Ascending aorta (tissue), 2 donors: ENCODE results near the gene FAM170B. TPM values are rescaled to one million over a fixed set of nuclear protein-coding genes. Genes with fewer than 3 reads are reported as not detected.

ENCODE experiments used
- DNase-seq, 2 donors: peaks; one replicate each; pipeline ENCODE4 v3.0.0-alpha.2; 2019; ENCODE audit warnings: low spot score in 2 of 2
- H3K27ac ChIP-seq, 2 donors: fragments of 200-600 bp; sonication (generic); one replicate each; pipeline ENCODE4 v1.5.1; 2016 to 2017; ENCODE audit warnings: mild to moderate bottlenecking in 1 of 2
- H3K27me3 ChIP-seq: fragments of 200-600 bp; sonication (generic); one replicate; pipeline ENCODE4 v1.5.1; 2017
- H3K36me3 ChIP-seq, 2 donors: fragments of 200-600 bp; sonication (generic); one replicate each; pipeline ENCODE4 v1.5.1; 2016
- H3K4me1 ChIP-seq, 2 donors: fragments of 200-600 bp; sonication (generic); one replicate each; pipeline ENCODE4 v1.5.1; 2016 to 2017; ENCODE audit warnings: mild to moderate bottlenecking in 1 of 2
- H3K4me3 ChIP-seq, 2 donors: fragments of 200-600 bp; sonication (generic); one replicate each; pipeline ENCODE4 v1.5.1; 2016 to 2017; ENCODE audit warnings: mild to moderate bottlenecking in 1 of 2
- H3K9me3 ChIP-seq, 2 donors: fragments of 200-600 bp; sonication (generic); one replicate each; pipeline ENCODE4 v1.5.1; 2016
- intact Hi-C: fragments of 100-400 bp; cut with DNase I; formaldehyde crosslinking; loops from one replicate; pipeline ENCODE4 v1.15.1; 2023
- total RNA-seq: library from RNA; depleted of rRNA; stranded (reverse); fragments of >200 nt; gene quantifications from one replicate; pipeline ENCODE4 v1.1.0, GENCODE V29; 2016
- TF ChIP-seq, protein P1 (sequence below), 3 experiments: fragments of 200-600 bp in 2 of 3; fragments of 450-650 bp in 1 of 3; sonication (generic) in 2 of 3; IDR thresholded peaks; one replicate each; pipeline ENCODE4 v1.5.1; 2016 to 2019; ENCODE audit warnings: antibody characterized with exemption in 3 of 3, mild to moderate bottlenecking in 1 of 3, moderate library complexity in 1 of 3

FAM170B gene
- total RNA-seq, 1 donor from 2014 or later: not detected

DNA sequence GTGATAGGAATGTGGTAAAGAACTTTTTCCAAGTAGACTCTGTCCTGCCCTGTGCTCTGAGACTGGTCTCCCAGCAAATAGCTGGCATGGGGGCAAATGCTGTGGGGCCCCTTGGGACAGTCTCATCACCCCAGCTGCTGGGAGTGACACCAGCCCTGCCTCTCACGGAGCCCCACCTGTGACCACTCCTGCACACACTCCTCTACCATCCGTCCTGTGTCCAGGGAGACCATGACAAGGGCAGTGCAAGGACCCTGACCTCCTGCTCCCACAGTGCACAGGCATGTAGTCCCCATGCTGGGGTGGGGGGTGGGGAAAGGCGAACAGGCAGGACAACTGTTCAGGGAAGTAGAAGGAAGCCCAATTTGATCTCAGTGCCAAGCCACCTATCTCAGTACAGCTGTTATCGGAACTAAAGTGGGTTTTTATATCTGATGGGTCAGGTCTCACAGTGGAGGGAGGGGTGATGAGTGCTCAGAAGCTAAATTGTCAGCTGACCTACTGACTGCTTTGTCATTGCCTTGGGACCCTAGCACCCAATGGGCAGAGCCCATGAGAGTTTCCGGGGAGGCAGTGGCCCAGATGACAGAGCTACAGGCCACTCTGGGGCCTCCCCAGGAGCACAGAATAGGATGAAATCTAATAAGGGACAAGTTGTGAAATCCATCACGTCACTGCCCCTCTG is 43.0 kb downstream of the FAM170B start:
- peaks cover 15 to 38% of the 10 kb centered on the region in 2 donors for H3K4me1 ChIP-seq
- H3K27me3 ChIP-seq: no peaks in the 10 kb centered on the region
- H3K9me3 ChIP-seq: no peaks in the 10 kb centered on the region
- no peak overlapping the region for H3K4me3 ChIP-seq
- TF ChIP-seq, protein P1, sequence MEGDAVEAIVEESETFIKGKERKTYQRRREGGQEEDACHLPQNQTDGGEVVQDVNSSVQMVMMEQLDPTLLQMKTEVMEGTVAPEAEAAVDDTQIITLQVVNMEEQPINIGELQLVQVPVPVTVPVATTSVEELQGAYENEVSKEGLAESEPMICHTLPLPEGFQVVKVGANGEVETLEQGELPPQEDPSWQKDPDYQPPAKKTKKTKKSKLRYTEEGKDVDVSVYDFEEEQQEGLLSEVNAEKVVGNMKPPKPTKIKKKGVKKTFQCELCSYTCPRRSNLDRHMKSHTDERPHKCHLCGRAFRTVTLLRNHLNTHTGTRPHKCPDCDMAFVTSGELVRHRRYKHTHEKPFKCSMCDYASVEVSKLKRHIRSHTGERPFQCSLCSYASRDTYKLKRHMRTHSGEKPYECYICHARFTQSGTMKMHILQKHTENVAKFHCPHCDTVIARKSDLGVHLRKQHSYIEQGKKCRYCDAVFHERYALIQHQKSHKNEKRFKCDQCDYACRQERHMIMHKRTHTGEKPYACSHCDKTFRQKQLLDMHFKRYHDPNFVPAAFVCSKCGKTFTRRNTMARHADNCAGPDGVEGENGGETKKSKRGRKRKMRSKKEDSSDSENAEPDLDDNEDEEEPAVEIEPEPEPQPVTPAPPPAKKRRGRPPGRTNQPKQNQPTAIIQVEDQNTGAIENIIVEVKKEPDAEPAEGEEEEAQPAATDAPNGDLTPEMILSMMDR (IDR thresholded peaks at IDR 0.05): no peak
- H3K36me3 ChIP-seq: no peaks in the 10 kb centered on the region
- intact Hi-C loops: no loop called here
- peak in 1 of 2 donors; percentile 42 for DNase-seq
- peak overlapping the region in 1 of 2 donors; percentile 64 for H3K27ac ChIP-seq

DNA sequence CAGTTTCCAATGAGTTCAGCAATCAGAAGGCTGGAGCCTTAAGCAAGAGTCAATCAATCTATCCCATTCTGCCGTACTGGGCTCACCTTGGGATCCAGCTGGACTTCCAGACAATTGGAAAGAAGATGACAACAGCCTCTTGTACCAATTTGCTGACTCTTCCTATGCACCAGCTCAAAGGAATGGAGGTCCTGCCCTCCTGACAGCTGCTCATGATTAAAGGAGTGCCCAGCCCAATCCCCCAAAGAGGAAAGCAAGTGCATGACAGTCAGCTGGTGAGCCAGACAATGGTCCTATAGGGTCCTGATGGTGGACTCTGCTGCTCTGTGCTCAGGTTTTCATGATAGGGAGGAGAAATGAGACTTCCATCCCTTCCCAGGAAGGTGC is 43.6 kb downstream of the FAM170B start:
- TF ChIP-seq, protein P1 (IDR thresholded peaks at IDR 0.05): no peak
- H3K4me3 ChIP-seq: no peak overlapping the region
- no peaks in the 10 kb centered on the region for H3K36me3 ChIP-seq
- peaks cover 15 to 35% of the 10 kb centered on the region in 2 donors for H3K4me1 ChIP-seq
- DNase-seq: peak in 1 of 2 donors; percentile 42
- peak overlapping the region; percentile 3 to 64 for H3K27ac ChIP-seq
- no peaks in the 10 kb centered on the region for H3K9me3 ChIP-seq
- no peaks in the 10 kb centered on the region for H3K27me3 ChIP-seq
- intact Hi-C loops: no loop called here

DNA sequence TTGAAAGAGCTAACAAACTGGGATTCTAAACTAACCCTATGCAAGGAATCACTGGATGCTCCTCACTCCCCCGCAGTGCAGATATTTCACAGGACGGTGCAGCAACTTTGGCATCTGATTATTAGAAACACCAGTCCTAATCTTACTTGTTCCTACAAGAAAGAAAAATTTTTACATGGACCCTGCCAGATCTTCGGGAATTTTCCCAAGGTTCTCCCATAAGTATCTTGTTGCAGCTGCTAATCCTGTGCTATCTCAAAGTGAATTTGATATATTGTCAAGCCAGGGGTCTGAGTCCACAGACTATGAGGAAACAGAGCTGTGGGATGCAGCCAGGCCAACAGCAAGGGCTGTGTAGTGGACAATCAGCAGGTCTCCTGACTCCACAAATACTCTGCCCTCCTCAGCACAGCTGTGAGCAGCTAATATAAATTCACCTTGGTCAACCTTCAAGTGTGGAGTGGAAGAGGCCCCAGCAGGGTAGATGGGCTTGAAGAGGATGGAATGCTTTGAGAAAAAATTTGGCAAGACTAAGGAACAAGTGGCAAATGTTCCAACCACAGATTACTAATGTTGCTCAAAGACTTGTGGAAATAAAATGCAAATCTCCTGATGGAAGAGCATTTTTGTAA is 44.1 kb downstream of the FAM170B start:
- H3K36me3 ChIP-seq: no peaks in the 10 kb centered on the region
- H3K4me3 ChIP-seq: no peak overlapping the region
- peaks cover 13 to 29% of the 10 kb centered on the region in 2 donors for H3K4me1 ChIP-seq
- no peaks in the 10 kb centered on the region for H3K27me3 ChIP-seq
- intact Hi-C loops: no loop called here
- peak in 1 of 2 donors; percentile 42 for DNase-seq
- H3K27ac ChIP-seq: peak overlapping the region; percentile 17 to 64
- TF ChIP-seq, protein P1 (IDR thresholded peaks at IDR 0.05): no peak
- H3K9me3 ChIP-seq: no peaks in the 10 kb centered on the region

DNA sequence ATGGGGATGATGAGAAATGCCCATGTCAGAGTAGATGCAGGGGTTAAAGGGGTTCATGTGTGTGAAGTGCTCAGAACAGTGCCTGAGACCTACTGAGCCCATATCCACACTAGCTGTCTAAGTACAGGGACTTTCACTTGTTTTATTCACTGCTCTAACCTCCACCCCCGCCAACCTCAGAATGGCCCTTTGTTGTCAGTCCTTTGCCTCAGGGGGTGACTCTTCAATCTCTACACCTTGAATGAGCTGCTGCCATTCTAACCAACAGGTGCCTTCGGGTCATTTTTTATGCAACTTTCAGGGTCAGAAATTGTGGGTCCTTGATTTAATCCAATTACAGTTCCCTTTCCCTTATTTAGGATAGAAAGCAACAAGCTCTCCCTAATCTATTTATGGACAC is 44.7 kb downstream of the FAM170B start:
- TF ChIP-seq, protein P1 (IDR thresholded peaks at IDR 0.05): no peak
- intact Hi-C loops: no loop called here
- H3K4me1 ChIP-seq: peaks cover 10 to 24% of the 10 kb centered on the region in 2 donors
- H3K36me3 ChIP-seq: no peaks in the 10 kb centered on the region
- no peaks in the 10 kb centered on the region for H3K9me3 ChIP-seq
- no peak overlapping the region for H3K27ac ChIP-seq
- peak in 1 of 2 donors; percentile 21 for DNase-seq
- no peaks in the 10 kb centered on the region for H3K27me3 ChIP-seq
- H3K4me3 ChIP-seq: no peak overlapping the region

DNA sequence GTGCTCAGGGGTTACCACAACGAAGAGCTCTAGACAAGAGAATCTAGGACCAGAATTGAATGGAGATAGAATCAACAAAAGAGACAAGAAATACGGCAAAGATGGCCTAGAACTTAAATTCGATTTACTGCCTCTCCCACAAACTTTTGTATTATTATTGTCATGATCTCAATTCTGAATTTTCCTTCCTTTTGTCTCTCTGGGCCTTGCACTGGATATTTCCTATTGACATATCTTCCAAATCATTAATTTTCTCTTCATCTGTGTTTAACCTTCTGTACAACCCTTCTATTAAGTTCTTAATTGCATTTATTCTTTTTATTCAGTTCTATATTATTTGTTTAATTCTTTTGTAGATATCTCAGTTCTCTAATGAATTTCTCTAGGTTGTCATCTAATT is 46.9 kb downstream of the FAM170B start:
- Histone ChIP-seq H3K9me3 (no peaks in the 10 kb centered on the region), H3K4me3 (no peak overlapping the region), H3K27me3 (no peaks in the 10 kb centered on the region), H3K27ac (no peak overlapping the region), H3K4me1 (peaks cover 14 to 40% of the 10 kb centered on the region in 2 donors), H3K36me3 (no peaks in the 10 kb centered on the region)
- intact Hi-C loops: no loop called here
- TF ChIP-seq, protein P1 (IDR thresholded peaks at IDR 0.05): no peak
- no peak for DNase-seq
